HepG2 (cell line): Measurements from ENCODE around the gene ING5. TPM values are rescaled to one million over a fixed set of nuclear protein-coding genes. Genes with fewer than 3 reads are reported as not detected.

ENCODE experiments used
- AGO2 ChIP-seq: fragments of 200-400 bp; formaldehyde crosslinking; optimal IDR thresholded peaks from 2 replicates; pipeline ENCODE3; 2017; ENCODE audit warnings: mild to moderate bottlenecking, low read depth, low read length, moderate library complexity
- FLYWCH1 ChIP-seq: sonication (generic); formaldehyde crosslinking; IDR thresholded peaks from 2 replicates; pipeline ENCODE4 v1.8.1; 2023; ENCODE audit warnings: mild to moderate bottlenecking, missing genetic modification reagents
- HMGXB4 ChIP-seq, 2 experiments: sonication (generic) in 1 of 2; formaldehyde crosslinking in 1 of 2; IDR thresholded peaks; 2 replicates each; pipeline versions ENCODE4 v1.4.0 to v1.6.1; 2018 to 2020; ENCODE audit warnings: missing genetic modification reagents in 2 of 2, borderline replicate concordance in 1 of 2, low read depth in 1 of 2, mild to moderate bottlenecking in 1 of 2, missing biosample characterization in 1 of 2
- HNRNPK ChIP-seq: fragments of 200-400 bp; formaldehyde crosslinking; IDR thresholded peaks from 2 replicates; pipeline ENCODE4 v1.6.1; 2018; ENCODE audit warnings: low read length, low read depth, moderate library complexity, mild to moderate bottlenecking; ENCODE audit not compliant: poor library complexity, severe bottlenecking
- KIAA2018 ChIP-seq: sonication (generic); formaldehyde crosslinking; IDR thresholded peaks from 2 replicates; pipeline ENCODE4 v1.5.0; 2020; ENCODE audit warnings: mild to moderate bottlenecking, missing genetic modification reagents, borderline replicate concordance
- LCORL ChIP-seq, 2 experiments: fragments of 450-650 bp in 1 of 2; sonication (generic) in 1 of 2; formaldehyde crosslinking in 1 of 2; IDR thresholded peaks; 2 replicates each; pipeline versions ENCODE4 v1.5.0 to v1.6.1; 2017 to 2020; ENCODE audit warnings: antibody characterized with exemption in 1 of 2, missing genetic modification reagents in 1 of 2
- NR2F2 ChIP-seq: IDR thresholded peaks from 2 replicates; pipeline ENCODE4 v1.6.1; 2012; ENCODE audit warnings: low read depth, inconsistent platforms, borderline replicate concordance
- ZBTB40 ChIP-seq, 2 experiments: fragments of 450-650 bp in 1 of 2; sonication (generic) in 1 of 2; formaldehyde crosslinking in 1 of 2; IDR thresholded peaks; 2 replicates each; pipeline versions ENCODE4 v1.6.1 to v1.8.0; 2016 to 2022; ENCODE audit warnings: antibody characterized with exemption in 1 of 2, mild to moderate bottlenecking in 1 of 2, missing genetic modification reagents in 1 of 2
- ZC3H13 ChIP-seq: sonication (generic); formaldehyde crosslinking; IDR thresholded peaks from 2 replicates; pipeline ENCODE4 v1.8.1; 2023; ENCODE audit warnings: mild to moderate bottlenecking, missing genetic modification reagents, moderate library complexity
- polyA plus RNA-seq, 8 experiments: library from polyadenylated mRNA; depleted of rRNA in 3 of 8; stranded (reverse) in 7 of 8; unstranded in 1 of 8; fragments of >200 nt; fragmentation: Illumina TruSeq in 4 of 8; extraction: Trizol in 4 of 8; gene quantifications; 2 replicates each; pipeline versions ENCODE4 v1.2.1 to v1.2.3, GENCODE V29; 2011 to 2016; ENCODE audit warnings: low read depth in 4 of 8, missing spikeins in 1 of 8, mixed read lengths in 1 of 8; ENCODE audit not compliant: insufficient read depth in 1 of 8
- total RNA-seq, 5 experiments: library from RNA; depleted of rRNA; stranded (reverse); fragments of >200 nt; fragmentation: Illumina TruSeq; extraction: Trizol; gene quantifications; 2 replicates each; pipeline ENCODE4 v1.2.3, GENCODE V29; 2016; ENCODE audit warnings: low read depth in 1 of 5

The ING5 gene
- total and polyA plus RNA-seq, 2 of the 13 experiments (the other 11 are each of a cell fraction or from before 2014, with no cell fraction given), result 61.9 to 71.9 TPM

- TF ChIP-seq NR2F2 (no peak), AGO2 (peak; percentile 73), HMGXB4 (CRISPR knock-in tag; IDR thresholded peaks at IDR 0.05; ENCODE audit: borderline replicate concordance in 1 of 2, low read depth in 1 of 2) (no peak), ZBTB40 (IDR thresholded peaks at IDR 0.05) (no peak), ZBTB40 (CRISPR knock-in tag; IDR thresholded peaks at IDR 0.05) (no peak), KIAA2018 (CRISPR knock-in tag) (no peak), ZC3H13 (CRISPR knock-in tag) (peak; percentile 53; the same call in 1 of the 2 replicates), FLYWCH1 (CRISPR knock-in tag) (no peak), HNRNPK (no peak), LCORL (IDR thresholded peaks at IDR 0.05) (no peak), LCORL (CRISPR knock-in tag; IDR thresholded peaks at IDR 0.05) (no peak)
These were observed 67.0 kb downstream of the ING5 start (continued) for GRCh38 chr2:241768850-241769249.
